Measurements from ENCODE around the gene PKD2L1. TPM values are rescaled to one million over a fixed set of nuclear protein-coding genes. Genes with fewer than 3 reads are reported as not detected.
A peak's percentile ranks its signal among the peaks of the same experiment; 100 is the strongest.

Gene PKD2L1
- polyA plus RNA-seq, 1 donor from 2014 or later = not detected

- peaks cover 7 to 18% (median 18%) of the 10 kb centered on the region in 3 donors for H3K4me1 Mint-ChIP-seq
- peak within 1 kb of the TSS; percentile 88 to 95 (median 92) for H3K4me3 Mint-ChIP-seq
- H3K36me3 Mint-ChIP-seq = no peaks in the 10 kb centered on the region
- H3K27me3 Mint-ChIP-seq = peaks cover 8% of the 10 kb centered on the region
- no peaks in the 10 kb centered on the region for H3K9me3 Mint-ChIP-seq
- peak within 1 kb of the TSS; percentile 61 to 81 (median 71) for H3K27ac Mint-ChIP-seq
Observed at GRCh38 chr10:100346765-100347567, 16.9 kb upstream of the PKD2L1 start, which contains the start of gene SCD. TSS of gene SCD (plus strand) at chr10:100347233. CDS start at chr10:100347505, 272 bp downstream.

GRCh38 chr10:100346351-100346764, 16.3 kb upstream of the PKD2L1 start:
- H3K4me3 Mint-ChIP-seq = peak overlapping the region; percentile 77 to 95 (median 90)
- peaks cover 7 to 18% (median 18%) of the 10 kb centered on the region in 3 donors for H3K4me1 Mint-ChIP-seq
- no peaks in the 10 kb centered on the region for H3K36me3 Mint-ChIP-seq
- H3K9me3 Mint-ChIP-seq = no peaks in the 10 kb centered on the region
- H3K27ac Mint-ChIP-seq = peak overlapping the region in 2 of 3 donors; percentile 39 to 61
- H3K27me3 Mint-ChIP-seq = peaks cover 8% of the 10 kb centered on the region

GRCh38 chr10:100345570-100346330, 15.7 kb upstream of the PKD2L1 start:
- H3K9me3 Mint-ChIP-seq = no peaks in the 10 kb centered on the region
- peak overlapping the region; percentile 77 to 95 (median 90) for H3K4me3 Mint-ChIP-seq
- peaks cover 7 to 18% (median 18%) of the 10 kb centered on the region in 3 donors for H3K4me1 Mint-ChIP-seq
- H3K36me3 Mint-ChIP-seq = no peaks in the 10 kb centered on the region
- H3K27me3 Mint-ChIP-seq = peaks cover 8% of the 10 kb centered on the region
- peak overlapping the region in 2 of 3 donors; percentile 39 to 61 for H3K27ac Mint-ChIP-seq

GRCh38 chr10:100344241-100344788, 14.3 kb upstream of the PKD2L1 start:
- H3K27me3 Mint-ChIP-seq = peaks cover 8% of the 10 kb centered on the region
- no peaks in the 10 kb centered on the region for H3K9me3 Mint-ChIP-seq
- no peaks in the 10 kb centered on the region for H3K36me3 Mint-ChIP-seq
- peaks cover 11 to 29% (median 24%) of the 10 kb centered on the region in 3 donors for H3K4me1 Mint-ChIP-seq
- H3K27ac Mint-ChIP-seq = no peak overlapping the region
- H3K4me3 Mint-ChIP-seq = peak overlapping the region in 1 of 4 donors; percentile 76

- Mint-ChIP-seq H3K4me1 (peaks cover 17 to 35% (median 29%) of the 10 kb centered on the region in 3 donors), H3K9me3 (no peaks in the 10 kb centered on the region), H3K4me3 (no peak overlapping the region), H3K27ac (peak overlapping the region in 2 of 3 donors; percentile 5 to 15), H3K27me3 (peaks cover 5% of the 10 kb centered on the region), H3K36me3 (no peaks in the 10 kb centered on the region)
Observed at GRCh38 chr10:100342627-100342972, 12.6 kb upstream of the PKD2L1 start.

GRCh38 chr10:100341953-100342626, 12.1 kb upstream of the PKD2L1 start:
- Mint-ChIP-seq H3K27me3 (peaks cover 4% of the 10 kb centered on the region), H3K4me1 (peaks cover 17 to 35% (median 28%) of the 10 kb centered on the region in 3 donors), H3K4me3 (no peak overlapping the region), H3K27ac (peak overlapping the region in 2 of 3 donors; percentile 5 to 15), H3K9me3 (no peaks in the 10 kb centered on the region), H3K36me3 (no peaks in the 10 kb centered on the region)

GRCh38 chr10:100340948-100341847, 11.2 kb upstream of the PKD2L1 start:
- H3K4me3 Mint-ChIP-seq = no peak overlapping the region
- no peaks in the 10 kb centered on the region for H3K36me3 Mint-ChIP-seq
- H3K27me3 Mint-ChIP-seq = peaks cover 4% of the 10 kb centered on the region
- H3K27ac Mint-ChIP-seq = peak overlapping the region in 1 of 3 donors; percentile 71
- no peaks in the 10 kb centered on the region for H3K9me3 Mint-ChIP-seq
- peaks cover 17 to 33% (median 26%) of the 10 kb centered on the region in 3 donors for H3K4me1 Mint-ChIP-seq

- no peaks in the 10 kb centered on the region for H3K36me3 Mint-ChIP-seq
- H3K27ac Mint-ChIP-seq = peak overlapping the region in 2 of 3 donors; percentile 0 to 40
- peaks cover 16 to 23% (median 19%) of the 10 kb centered on the region in 3 donors for H3K4me1 Mint-ChIP-seq
- H3K27me3 Mint-ChIP-seq = peaks cover 2% of the 10 kb centered on the region
- peak overlapping the region in 3 of 4 donors; percentile 5 to 91 (median 88) for H3K4me3 Mint-ChIP-seq
- H3K9me3 Mint-ChIP-seq = no peaks in the 10 kb centered on the region
Observed at GRCh38 chr10:100339236-100339635, 9.2 kb upstream of the PKD2L1 start.

- H3K9me3 Mint-ChIP-seq = no peaks in the 10 kb centered on the region
- peak overlapping the region in 2 of 3 donors; percentile 0 to 22 for H3K27ac Mint-ChIP-seq
- peaks cover 16 to 22% (median 19%) of the 10 kb centered on the region in 3 donors for H3K4me1 Mint-ChIP-seq
- peak overlapping the region in 3 of 4 donors; percentile 33 to 91 (median 88) for H3K4me3 Mint-ChIP-seq
- H3K27me3 Mint-ChIP-seq = peaks cover 7% of the 10 kb centered on the region
- no peaks in the 10 kb centered on the region for H3K36me3 Mint-ChIP-seq
Observed at GRCh38 chr10:100338434-100339036, 8.5 kb upstream of the PKD2L1 start.

- Mint-ChIP-seq H3K4me1 (peaks cover 15 to 16% (median 15%) of the 10 kb centered on the region in 3 donors), H3K4me3 (no peak overlapping the region), H3K36me3 (no peaks in the 10 kb centered on the region), H3K9me3 (peaks cover 0 to 3% (median 0%) of the 10 kb centered on the region in 3 donors), H3K27me3 (peaks cover 16% of the 10 kb centered on the region), H3K27ac (no peak overlapping the region)
Observed at GRCh38 chr10:100334762-100335161, 4.7 kb upstream of the PKD2L1 start.

GRCh38 chr10:100333661-100334440, 3.8 kb upstream of the PKD2L1 start:
- no peak overlapping the region for H3K27ac Mint-ChIP-seq
- H3K36me3 Mint-ChIP-seq = no peaks in the 10 kb centered on the region
- H3K27me3 Mint-ChIP-seq = peaks cover 15% of the 10 kb centered on the region
- peaks cover 6 to 7% (median 6%) of the 10 kb centered on the region in 3 donors for H3K4me1 Mint-ChIP-seq
- H3K4me3 Mint-ChIP-seq = no peak overlapping the region
- H3K9me3 Mint-ChIP-seq = peaks cover 0 to 3% (median 0%) of the 10 kb centered on the region in 3 donors

- H3K27me3 Mint-ChIP-seq = peaks cover 15% of the 10 kb centered on the region
- no peak overlapping the region for H3K4me3 Mint-ChIP-seq
- peak overlapping the region in 1 of 3 donors; percentile 16 for H3K27ac Mint-ChIP-seq
- peaks cover under 1 to 2% (median 2%) of the 10 kb centered on the region in 3 donors for H3K4me1 Mint-ChIP-seq
- no peaks in the 10 kb centered on the region for H3K36me3 Mint-ChIP-seq
- peaks cover 0 to 3% (median 0%) of the 10 kb centered on the region in 3 donors for H3K9me3 Mint-ChIP-seq
Observed at GRCh38 chr10:100333106-100333505, 3.1 kb upstream of the PKD2L1 start.
